ENCODE results near the gene KLHL14.

KLHL14 gene

GRCh38 chr18:32754508-32755263 lies 18.1 kb downstream of the KLHL14 start:
- POLR2A ChIA-PET, result no interaction called here
- no peak for DNase-seq (ENCODE audit: extremely low spot score)
- TF ChIP-seq HDGF (IDR thresholded peaks at IDR 0.05; ENCODE audit: borderline replicate concordance) (no peak), ARNT (IDR thresholded peaks at IDR 0.05) (no peak), FOXK2 (IDR thresholded peaks at IDR 0.05) (no peak), NFRKB (IDR thresholded peaks at IDR 0.05) (no peak), PKNOX1 (IDR thresholded peaks at IDR 0.05) (no peak), SP1 (IDR thresholded peaks at IDR 0.05) (no peak), LEF1 (IDR thresholded peaks at IDR 0.05; ENCODE audit: borderline replicate concordance) (no peak), ZNF384 (IDR thresholded peaks at IDR 0.05) (no peak), BHLHE40 (IDR thresholded peaks at IDR 0.05; ENCODE audit: borderline replicate concordance) (no peak), FOXA1 (IDR thresholded peaks at IDR 0.05) (no peak), SUZ12 (IDR thresholded peaks at IDR 0.05) (no peak), FOXM1 (IDR thresholded peaks at IDR 0.05; ENCODE audit: borderline replicate concordance) (no peak), ELF4 (IDR thresholded peaks at IDR 0.05) (no peak), CTBP1 (IDR thresholded peaks at IDR 0.05; ENCODE audit: borderline replicate concordance) (no peak), TARDBP (IDR thresholded peaks at IDR 0.05) (no peak), L3MBTL2 (conservative IDR thresholded peaks at IDR 0.05) (no peak)
- CTCF ChIA-PET, result no interaction called here

DNA sequence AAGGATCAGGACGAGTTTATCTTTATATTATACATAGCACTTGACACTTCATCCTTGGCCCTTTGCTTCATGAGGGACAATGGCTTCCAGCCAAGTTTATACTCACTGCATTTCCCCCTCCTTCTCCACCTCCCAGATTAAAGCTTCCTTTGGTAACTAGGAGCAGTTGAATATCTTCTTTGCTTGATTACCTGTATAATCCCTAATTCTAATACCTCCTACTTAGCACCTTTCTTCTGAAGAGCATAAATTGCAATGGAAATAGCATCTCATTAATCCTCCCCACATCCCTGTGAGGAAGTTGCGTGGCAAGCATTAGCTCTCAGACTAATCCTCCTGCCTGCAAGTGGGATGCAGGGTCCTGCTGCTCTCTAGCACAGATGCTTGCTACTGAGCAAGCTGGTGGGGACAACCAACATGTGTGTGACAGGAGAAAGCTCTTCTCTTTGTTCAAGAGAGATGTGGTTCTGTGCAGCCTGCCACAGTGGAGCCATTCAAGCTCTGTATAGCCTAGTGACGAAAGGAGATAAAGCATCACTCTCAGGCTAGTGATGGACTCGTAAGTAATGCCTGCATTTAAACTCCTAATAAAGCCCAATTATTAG lies 19.1 kb downstream of the KLHL14 start:
- CTCF ChIA-PET, result interaction anchor here (0.6 kb wide), 1 partner anchor 18 kb away, joined by 3 read pairs; no protein-coding TSS in a partner anchor

GRCh38 chr18:32750328-32750727 lies 22.5 kb downstream of the KLHL14 start:
- DNase-seq (ENCODE audit: extremely low spot score), result no peak
- POLR2A ChIA-PET, result no interaction called here
- TF ChIP-seq CTBP1 (IDR thresholded peaks at IDR 0.05; ENCODE audit: borderline replicate concordance), result no peak
- TF ChIP-seq PKNOX1 (IDR thresholded peaks at IDR 0.05), result no peak
- no peak for TF ChIP-seq NFRKB (IDR thresholded peaks at IDR 0.05)
- no peak for TF ChIP-seq L3MBTL2 (conservative IDR thresholded peaks at IDR 0.05)
- no peak for TF ChIP-seq ARNT (IDR thresholded peaks at IDR 0.05)
- no peak for TF ChIP-seq BHLHE40 (IDR thresholded peaks at IDR 0.05; ENCODE audit: borderline replicate concordance)
- no peak for TF ChIP-seq FOXM1 (IDR thresholded peaks at IDR 0.05; ENCODE audit: borderline replicate concordance)
- no peak for TF ChIP-seq SP1 (IDR thresholded peaks at IDR 0.05)
- TF ChIP-seq ELF4 (IDR thresholded peaks at IDR 0.05), result no peak
- no peak for TF ChIP-seq LEF1 (IDR thresholded peaks at IDR 0.05; ENCODE audit: borderline replicate concordance)
- TF ChIP-seq ZNF384 (IDR thresholded peaks at IDR 0.05), result no peak
- no peak for TF ChIP-seq SUZ12 (IDR thresholded peaks at IDR 0.05)
- no peak for TF ChIP-seq FOXA1 (IDR thresholded peaks at IDR 0.05)
- no peak for TF ChIP-seq HDGF (IDR thresholded peaks at IDR 0.05; ENCODE audit: borderline replicate concordance)
- TF ChIP-seq TARDBP (IDR thresholded peaks at IDR 0.05), result no peak
- CTCF ChIA-PET, result no interaction called here

More for the DNA sequence above, 19.1 kb downstream of the KLHL14 start:
- POLR2A ChIA-PET, result interaction anchor here (0.6 kb wide), 1 partner anchor 1934 kb away, joined by 4 read pairs; no protein-coding TSS in a partner anchor
- TF ChIP-seq TARDBP (IDR thresholded peaks at IDR 0.05) (no peak), HDGF (IDR thresholded peaks at IDR 0.05; ENCODE audit: borderline replicate concordance) (no peak), CTBP1 (IDR thresholded peaks at IDR 0.05; ENCODE audit: borderline replicate concordance) (no peak), SUZ12 (IDR thresholded peaks at IDR 0.05) (no peak), FOXM1 (IDR thresholded peaks at IDR 0.05; ENCODE audit: borderline replicate concordance) (no peak), NFRKB (IDR thresholded peaks at IDR 0.05) (no peak), ELF4 (IDR thresholded peaks at IDR 0.05) (no peak), ZNF384 (IDR thresholded peaks at IDR 0.05) (no peak), FOXA1 (IDR thresholded peaks at IDR 0.05) (no peak), FOXK2 (IDR thresholded peaks at IDR 0.05) (no peak), L3MBTL2 (conservative IDR thresholded peaks at IDR 0.05) (no peak), PKNOX1 (IDR thresholded peaks at IDR 0.05) (no peak), ARNT (IDR thresholded peaks at IDR 0.05) (no peak), SP1 (IDR thresholded peaks at IDR 0.05) (no peak), LEF1 (IDR thresholded peaks at IDR 0.05; ENCODE audit: borderline replicate concordance) (no peak), BHLHE40 (IDR thresholded peaks at IDR 0.05; ENCODE audit: borderline replicate concordance) (no peak)
- DNase-seq (ENCODE audit: extremely low spot score), result no peak

GRCh38 chr18:32749809-32750208 lies 23.0 kb downstream of the KLHL14 start:
- CTCF ChIA-PET, result no interaction called here
- POLR2A ChIA-PET, result no interaction called here
- TF ChIP-seq PKNOX1 (IDR thresholded peaks at IDR 0.05) (no peak), ELF4 (IDR thresholded peaks at IDR 0.05) (no peak), NFRKB (IDR thresholded peaks at IDR 0.05) (no peak)
- no peak for DNase-seq (ENCODE audit: extremely low spot score)

- CTCF ChIA-PET, result interaction anchor here (0.6 kb wide), 1 partner anchor 526 kb away, joined by 3 read pairs; no protein-coding TSS in a partner anchor
- POLR2A ChIA-PET, result no interaction called here
- no peak for DNase-seq (ENCODE audit: extremely low spot score)
- TF ChIP-seq NFRKB (IDR thresholded peaks at IDR 0.05), result no peak
- no peak for TF ChIP-seq ELF4 (IDR thresholded peaks at IDR 0.05)
- no peak for TF ChIP-seq FOXK2 (IDR thresholded peaks at IDR 0.05)
- no peak for TF ChIP-seq ZNF384 (IDR thresholded peaks at IDR 0.05)
- no peak for TF ChIP-seq SUZ12 (IDR thresholded peaks at IDR 0.05)
- TF ChIP-seq SP1 (IDR thresholded peaks at IDR 0.05), result no peak
- no peak for TF ChIP-seq BHLHE40 (IDR thresholded peaks at IDR 0.05; ENCODE audit: borderline replicate concordance)
- no peak for TF ChIP-seq LEF1 (IDR thresholded peaks at IDR 0.05; ENCODE audit: borderline replicate concordance)
- no peak for TF ChIP-seq L3MBTL2 (conservative IDR thresholded peaks at IDR 0.05)
- no peak for TF ChIP-seq TARDBP (IDR thresholded peaks at IDR 0.05)
- TF ChIP-seq CTBP1 (IDR thresholded peaks at IDR 0.05; ENCODE audit: borderline replicate concordance), result no peak
Observed at GRCh38 chr18:32742579-32742978, 30.2 kb downstream of the KLHL14 start.

Data from HEK293T (cell line).